Prostate gland (tissue), 2 donors: ENCODE results near the gene ANKMY1.

Source experiments
- CTCF ChIP-seq, 4 experiments: fragments of 200-600 bp in 2 of 4; fragments of 450-650 bp in 2 of 4; sonication (generic) in 2 of 4; IDR thresholded peaks; 1 replicate in 3 of 4; 2 replicates in 1 of 4; pipeline ENCODE4 v1.5.1; 2016 to 2019; ENCODE audit warnings: antibody characterized with exemption in 4 of 4, mild to moderate bottlenecking in 2 of 4, moderate library complexity in 2 of 4
- POLR2A ChIP-seq: fragments of 450-650 bp; IDR thresholded peaks from one replicate; pipeline ENCODE4 v1.6.1; 2016; ENCODE audit warnings: antibody characterized with exemption, mild to moderate bottlenecking
- POLR2AphosphoS5 ChIP-seq: sonication (generic); formaldehyde crosslinking; IDR thresholded peaks from one replicate; pipeline ENCODE4 v1.6.1; 2017; ENCODE audit warnings: antibody characterized with exemption

DNA sequence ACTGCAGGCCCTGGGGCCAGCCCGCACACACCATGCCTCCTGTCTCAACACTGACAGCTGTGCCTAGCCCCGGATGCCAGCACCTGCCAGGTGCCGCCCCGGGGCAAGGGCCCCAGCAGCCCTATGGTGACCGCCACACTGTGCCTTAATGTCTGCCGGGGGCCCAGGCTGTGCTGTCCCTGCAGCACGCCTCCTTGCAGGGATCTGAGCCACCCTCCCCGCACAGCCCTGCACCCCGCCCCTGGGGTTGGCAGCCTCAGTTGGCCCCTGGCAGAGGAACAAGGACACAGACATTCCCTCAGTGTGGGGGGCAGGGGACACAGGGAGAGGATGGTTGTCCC, 20.3 kb upstream of the ANKMY1 start:
- no peak for TF ChIP-seq CTCF (IDR thresholded peaks at IDR 0.05)
- TF ChIP-seq POLR2AphosphoS5, result no peak
- no peak for TF ChIP-seq POLR2A
